HG03354 (cell line): Measurements from ENCODE around the gene ABCF2.
A peak's percentile ranks its signal among the peaks of the same experiment; 100 is the strongest.

Experiments
- ATAC-seq: cut with Tn5 transposase; IDR thresholded peaks from one replicate; pipeline ENCODE4 v1.9.1; 2021; ENCODE audit warnings: mild to moderate bottlenecking; ENCODE audit not compliant: unreplicated experiment, poor library complexity, severe bottlenecking

Gene ABCF2

DNA sequence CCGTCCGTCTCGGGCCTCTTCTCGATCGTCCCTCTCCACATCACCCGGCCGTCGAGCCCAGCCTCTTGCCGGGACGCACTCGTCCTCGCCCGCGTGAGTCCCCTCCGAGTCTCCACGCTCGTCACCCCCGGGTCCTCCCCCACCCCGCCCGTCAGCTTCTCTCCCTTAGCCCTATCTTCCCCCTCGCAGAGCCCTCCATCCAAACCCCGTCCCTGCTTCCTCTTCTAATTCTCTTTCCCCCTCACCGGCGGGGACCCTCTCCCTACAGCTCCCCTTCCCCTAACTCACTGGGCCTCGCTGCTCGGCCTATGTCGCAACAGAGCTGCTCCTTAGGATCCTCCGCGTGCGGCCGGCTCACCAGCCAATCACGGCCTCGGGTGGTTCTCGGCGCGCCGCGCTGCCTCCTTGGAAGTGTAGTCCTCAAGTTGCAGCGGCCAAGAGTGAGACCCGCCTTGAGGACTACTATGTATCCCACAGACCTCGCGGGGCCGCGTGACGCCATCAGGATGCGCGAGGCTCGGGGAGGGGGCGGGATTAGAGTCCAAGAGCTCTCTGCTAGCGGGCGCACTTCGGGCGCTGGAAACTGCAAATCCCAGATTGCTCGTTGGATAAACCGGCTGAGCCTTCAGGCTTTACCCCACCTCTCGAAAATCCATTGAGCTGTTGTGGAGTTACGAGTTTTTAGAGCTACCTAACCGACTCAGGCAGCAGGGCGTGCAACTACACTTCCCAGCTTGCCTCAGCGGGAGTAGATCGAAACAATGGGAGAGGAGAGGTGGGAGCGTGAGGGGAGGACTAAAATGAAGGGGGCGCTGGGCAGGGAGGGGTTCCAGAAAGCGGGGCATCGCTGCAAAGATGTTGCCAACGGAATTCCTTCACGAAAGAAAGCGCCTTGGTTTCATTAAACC is at the start of gene ABCF2:
TSS of gene ABCF2 (minus strand) at position 331 of the 908 bp plus-strand sequence. CDS start 747 bp downstream, outside the sequence.
- peak; percentile 99 for ATAC-seq

DNA sequence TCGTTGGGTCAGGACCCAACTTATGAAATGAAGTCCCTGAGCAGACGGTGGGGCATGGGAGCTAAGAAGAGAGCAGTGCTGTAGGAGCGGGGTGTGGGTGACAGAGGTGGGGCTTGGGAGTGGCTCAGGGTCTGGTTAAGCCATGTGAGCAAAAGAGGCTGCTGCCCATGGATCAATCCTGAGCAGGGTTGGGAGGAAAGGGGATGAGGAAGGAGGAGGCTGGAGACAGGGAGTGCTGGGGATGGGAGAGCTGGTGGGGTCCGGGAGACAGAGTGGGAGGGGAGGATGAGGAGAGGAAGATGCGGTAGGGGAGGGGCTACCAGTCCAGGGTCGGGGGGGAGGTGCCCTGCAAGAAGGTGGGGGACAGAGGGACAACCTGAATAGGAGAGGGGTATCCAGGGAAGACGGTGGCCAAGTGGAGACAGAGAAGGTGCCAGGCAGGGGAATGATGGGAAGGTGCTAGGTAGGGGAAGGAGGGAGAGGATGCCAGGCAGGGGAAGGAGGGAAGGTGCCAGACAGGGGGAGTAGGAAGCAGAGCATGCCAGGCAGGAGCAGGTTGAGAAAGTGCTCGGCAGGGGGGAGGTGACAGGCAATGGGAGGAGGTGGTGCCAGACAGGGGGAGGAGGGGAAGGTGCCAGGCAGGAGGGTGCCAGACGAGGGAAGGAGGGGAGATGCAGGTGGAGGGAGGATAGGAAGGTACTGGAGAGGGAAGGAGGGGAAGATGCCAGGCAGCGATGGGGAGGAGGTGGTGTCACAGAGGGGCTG is 49.0 kb upstream of the ABCF2 start:
- no peak for ATAC-seq

DNA sequence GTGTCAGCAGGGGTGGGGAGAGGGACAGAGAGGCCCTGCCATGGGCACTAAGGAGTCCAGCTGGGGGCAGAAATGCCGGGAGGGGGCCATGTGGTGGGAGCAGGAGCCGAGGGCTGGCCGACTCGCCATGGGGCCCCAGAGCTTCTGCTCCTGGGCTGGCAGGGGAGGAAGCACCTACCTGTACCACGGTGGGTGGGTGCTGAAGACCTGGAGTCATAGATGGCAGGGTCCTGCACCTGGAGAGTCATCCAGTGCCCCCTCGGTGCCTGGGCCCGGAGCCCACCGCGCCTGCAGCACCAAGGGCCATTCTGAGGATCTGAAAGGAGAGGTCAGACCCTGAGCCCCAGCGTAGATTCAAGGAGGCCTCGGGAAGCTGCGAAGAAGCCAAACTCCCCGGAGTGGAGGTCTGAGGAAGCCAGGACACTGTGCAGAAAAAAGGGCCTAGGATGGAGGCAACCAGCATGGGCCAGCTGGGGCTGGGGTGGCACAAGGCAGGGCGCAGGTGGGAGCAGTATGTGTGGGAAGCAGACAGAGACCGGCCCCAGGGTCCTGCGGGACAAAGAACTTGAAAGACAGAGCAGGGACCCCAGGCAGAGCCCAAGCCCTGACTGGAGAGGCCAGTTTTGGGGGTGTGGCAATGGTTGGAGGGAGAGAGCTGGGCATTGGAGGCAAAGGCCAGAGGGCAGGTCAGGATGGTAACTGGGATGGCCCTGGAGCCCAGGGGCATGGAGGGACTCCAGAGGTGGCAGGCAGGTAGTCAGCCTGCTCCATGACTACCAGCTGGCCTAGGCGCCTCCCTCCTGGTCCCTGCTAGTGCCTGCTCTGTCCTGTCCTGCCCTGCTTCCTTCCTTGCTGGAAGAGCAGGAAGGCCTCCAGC is 48.2 kb upstream of the ABCF2 start:
- no peak for ATAC-seq

DNA sequence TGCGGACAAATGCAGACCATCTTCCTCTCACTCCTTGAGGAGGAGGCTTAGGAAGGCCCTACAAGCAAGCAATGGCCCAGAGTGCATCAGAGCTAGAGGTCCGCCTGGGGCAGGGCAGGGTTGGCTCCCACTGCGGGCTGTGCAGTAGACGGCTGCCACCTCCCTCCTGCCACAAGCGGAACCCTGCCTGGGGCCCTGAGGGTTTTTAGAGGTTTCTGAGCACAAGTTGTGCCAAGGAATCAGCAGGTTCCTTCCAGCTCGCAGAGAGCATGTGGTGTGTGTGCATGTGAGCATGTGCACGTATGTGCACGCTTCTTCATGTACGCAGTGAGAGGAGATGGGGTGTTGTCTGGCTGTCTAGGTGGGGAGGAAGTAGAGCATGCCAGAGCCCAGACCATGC is 47.4 kb upstream of the ABCF2 start:
- no peak for ATAC-seq

DNA sequence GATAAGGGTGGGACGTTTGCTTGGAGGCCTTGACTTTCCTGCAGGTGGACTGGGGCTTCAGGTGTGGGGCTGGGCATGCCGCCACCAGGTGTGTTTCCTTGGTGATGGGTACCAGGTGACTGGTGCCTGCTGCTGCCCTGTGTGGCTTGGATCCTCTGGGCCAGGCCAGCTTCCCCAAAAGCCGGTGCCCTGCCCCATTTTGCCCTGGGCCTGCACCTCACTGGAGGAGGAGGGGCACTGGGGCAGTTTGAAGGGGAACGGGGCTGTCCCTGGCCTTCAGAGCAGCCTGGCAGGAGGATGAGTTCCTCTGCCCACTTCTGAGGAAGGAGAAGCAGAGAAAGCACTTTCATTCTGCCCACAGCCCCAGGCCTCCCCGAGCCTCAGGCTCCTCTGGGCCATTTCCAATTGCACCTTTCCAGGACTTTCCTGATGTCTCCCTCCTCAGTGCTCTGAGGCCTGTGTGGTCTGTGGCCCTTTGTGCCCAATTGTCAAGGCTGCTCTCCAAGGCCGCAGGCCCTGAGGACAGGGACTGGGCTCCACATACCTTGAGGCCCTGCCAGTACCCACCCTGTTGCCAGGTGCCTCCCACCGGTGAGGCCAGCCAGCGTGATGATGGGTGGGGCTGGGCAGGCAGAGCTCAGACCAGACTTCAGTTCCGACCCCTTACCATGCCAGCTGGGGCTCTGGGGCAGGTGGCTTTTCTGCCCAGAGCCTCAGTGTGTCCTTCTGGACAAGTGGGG is 46.8 kb upstream of the ABCF2 start:
- ATAC-seq, result no peak

DNA sequence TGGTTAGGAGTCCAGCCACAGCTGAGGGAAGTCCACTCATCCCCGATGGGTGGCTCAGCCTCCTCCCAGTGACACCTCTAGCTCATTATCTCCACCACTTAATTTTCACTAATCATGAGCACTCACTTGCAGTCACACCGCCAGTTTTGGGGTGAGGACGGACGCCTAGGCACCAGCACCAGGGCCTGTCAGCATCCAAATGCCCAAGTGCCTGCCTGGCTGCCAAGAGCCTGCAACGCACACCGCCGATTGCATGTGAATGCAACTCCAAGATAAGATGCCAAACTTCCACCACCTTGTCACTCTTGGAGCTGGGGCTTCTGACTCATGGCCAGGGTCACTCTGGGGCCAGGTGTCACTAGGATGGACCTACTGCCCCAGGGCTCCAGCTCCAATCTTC is 45.9 kb upstream of the ABCF2 start:
- ATAC-seq, result no peak

DNA sequence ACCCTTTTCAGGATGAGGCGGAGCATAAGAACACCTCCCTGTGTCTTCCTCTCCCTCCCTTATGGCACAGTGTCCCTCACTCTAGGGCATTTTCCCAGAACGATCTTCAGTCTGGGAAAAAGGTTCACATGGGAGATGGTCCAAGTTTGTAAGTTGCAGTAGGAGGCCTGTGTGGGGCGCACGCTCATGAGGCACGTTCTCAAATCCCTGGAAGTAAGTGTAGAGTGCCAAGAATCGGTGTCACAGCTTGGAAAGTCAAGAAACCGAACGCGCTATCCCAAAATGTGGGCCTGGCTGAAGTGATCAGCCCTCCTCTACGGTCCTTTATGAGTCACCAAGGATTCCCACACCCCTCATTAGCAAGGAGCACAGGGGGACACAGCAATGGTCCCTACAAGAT is 45.4 kb upstream of the ABCF2 start:
- ATAC-seq, result no peak

DNA sequence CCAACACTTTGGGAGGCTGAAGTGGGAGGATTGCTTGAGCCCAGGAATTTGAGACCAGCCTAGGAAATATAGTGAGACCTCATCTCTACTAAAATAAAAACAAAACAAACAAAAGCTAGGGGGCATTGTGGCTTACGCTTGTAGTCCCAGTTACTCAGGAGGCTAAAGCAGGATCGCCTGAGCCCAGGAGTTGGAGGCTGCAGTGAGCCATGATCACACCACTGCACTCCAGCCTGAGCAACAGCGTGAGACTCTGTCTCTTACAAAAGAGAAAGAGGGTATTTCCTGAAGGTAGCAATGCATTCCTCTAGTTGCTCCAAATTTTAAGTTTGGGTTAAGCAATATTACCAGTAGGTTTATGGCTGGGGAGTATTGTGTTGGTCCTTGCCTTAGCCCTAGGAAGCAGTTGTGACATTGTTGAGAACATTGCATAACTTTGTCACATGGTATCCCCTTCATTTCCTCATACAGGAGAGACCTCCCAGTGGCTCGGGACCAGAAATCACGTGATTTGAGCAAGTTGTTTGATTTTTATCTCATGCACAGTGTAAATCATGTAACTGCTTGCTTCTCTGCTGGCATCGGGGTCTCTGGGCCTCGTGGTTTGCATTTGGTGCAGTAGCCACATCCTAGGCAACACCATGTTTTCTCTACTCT is 44.8 kb upstream of the ABCF2 start:
- ATAC-seq, result no peak

DNA sequence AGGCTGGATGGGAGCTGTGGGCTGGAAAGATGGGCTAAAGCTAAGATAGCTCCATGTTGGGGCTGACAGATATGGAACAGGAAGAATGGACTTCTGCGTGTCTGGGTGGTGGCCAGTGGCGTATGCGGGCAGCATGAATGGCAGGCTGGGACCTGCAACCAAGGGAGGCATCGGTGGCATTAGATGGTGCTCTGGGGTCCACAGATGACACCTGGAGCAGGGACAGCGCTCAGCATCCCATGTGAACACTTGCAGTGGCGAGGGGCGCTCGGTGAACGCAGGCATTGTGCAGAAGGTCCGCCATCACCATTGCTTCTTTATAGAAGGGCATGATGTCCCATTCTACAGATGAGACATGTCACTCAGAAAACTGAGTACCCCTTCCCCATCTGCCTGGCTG is 42.5 kb upstream of the ABCF2 start:
- ATAC-seq, result no peak

DNA sequence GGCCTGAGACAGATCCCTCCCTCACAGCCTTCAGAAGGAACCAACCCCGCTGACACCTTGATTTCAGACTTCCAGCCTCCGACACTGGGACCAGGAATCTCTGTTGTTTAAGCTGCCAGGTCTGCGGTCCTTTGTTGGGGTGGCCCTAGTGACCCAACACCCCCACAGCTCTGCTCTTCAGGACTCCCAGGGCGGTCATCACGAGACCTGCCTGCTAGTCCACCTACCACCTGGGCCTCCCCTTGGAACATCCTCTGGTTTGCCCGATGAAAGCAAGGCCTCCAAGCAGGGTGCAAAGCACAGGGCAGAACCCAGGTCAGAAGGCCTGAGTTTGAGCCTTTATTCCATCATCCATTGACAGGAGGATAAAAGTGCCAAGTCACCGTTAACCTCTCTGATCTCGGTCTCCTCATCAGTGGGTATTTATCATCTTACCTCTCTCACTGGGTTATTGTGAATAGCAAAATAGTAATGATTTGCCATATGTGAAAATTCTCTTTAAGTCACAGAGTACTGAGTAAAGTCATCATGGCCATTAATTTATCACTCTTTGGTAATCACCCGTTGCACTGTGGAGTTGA is 38.4 kb upstream of the ABCF2 start:
- ATAC-seq, result no peak

DNA sequence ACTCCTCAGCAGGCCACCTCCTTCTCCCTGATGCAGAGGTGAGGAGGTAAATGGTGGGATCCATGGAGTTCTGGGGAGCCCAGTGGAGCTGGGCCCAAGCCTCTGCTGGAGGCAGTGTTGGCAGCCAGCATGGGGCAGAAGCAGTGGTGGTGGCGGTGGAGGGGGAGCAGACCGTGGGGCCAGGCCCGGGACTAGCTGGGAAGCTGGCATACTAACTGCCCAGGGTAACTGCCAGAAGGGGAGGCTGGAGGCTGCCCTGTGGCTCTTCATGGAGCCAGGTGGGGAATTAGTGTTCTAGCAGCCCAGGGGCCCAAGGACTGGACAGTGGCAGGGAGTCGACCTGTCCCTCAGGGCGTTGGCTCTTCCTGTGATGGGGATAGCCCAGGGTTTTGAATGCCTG is 37.6 kb upstream of the ABCF2 start:
- ATAC-seq, result no peak

DNA sequence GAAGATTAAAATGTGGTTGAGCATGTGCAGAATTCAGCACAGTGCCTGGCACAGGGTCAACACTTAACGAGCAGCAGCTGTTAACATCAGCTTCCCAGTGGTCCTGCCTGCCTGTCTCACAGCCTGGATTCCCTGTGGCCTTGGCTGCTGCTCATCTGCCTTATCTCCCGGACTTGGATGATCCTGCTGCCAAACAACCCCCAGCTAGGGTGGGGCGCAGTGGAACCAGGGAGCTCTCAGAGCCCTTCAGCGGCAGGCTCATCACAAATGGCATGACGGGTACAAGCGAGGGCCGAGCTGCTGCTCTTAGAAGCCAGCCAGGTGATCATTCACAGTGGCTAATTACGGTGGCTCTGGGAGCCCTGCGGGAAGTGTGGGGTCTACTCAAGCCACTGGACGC is 34.5 kb upstream of the ABCF2 start:
- ATAC-seq, result no peak

DNA sequence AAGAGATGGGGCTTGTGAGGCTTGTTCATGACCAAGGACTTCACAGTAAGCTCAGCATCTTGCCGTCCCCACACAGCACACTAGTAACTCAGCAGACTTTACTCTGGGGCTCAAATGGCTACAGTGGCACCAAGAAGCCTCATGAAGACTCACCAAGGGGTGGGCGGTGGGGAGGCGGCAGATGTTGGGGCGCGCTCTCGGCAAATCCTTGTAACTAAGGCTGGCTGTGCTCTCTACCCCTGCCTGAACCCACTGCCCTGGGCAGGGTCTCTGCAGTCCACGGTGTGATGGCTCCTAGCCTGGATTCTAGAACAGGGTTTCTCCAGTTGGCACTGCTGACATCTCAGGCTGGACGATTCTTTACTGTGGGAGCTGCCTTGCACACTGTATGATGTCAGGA is 33.9 kb upstream of the ABCF2 start:
- ATAC-seq, result no peak

DNA sequence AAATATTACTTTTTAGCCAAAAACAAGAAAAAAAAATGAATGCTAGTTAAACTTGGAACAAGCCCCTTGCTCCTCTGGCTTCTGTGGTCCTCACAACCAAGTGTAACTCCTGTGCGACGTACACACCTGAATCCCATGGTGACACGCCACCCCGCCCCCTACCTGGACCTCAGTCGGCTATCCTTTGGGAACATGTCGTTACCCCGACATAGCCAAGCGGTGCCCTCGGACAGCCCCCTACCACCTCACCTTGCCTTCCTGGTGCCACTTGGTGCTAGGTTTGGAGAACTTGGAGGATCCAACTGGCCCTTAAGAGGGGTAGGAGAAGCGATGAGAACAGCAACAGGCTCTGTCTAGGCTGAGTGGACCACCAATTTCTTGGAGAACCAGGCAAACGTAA is 33.5 kb upstream of the ABCF2 start:
- no peak for ATAC-seq

DNA sequence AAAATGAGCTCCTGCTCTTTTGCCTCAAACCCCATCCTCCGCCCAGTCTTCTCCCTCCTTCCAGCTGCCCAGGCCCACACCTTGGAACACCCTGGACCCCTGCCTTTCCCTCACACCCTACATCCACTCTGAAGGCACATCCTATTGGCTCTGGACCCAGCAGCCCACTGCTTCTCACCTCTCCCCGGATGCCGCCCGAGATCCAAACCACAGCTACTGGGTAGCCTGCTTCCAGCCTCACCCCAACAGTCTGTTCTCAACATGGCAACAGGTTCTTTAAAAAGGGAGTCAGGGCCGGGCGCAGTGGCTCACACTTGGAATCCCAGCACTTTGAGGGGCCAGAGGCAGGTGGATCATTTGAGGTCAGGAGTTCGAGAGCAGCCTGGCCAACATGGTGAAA is 31.0 kb upstream of the ABCF2 start:
- ATAC-seq, result no peak

DNA sequence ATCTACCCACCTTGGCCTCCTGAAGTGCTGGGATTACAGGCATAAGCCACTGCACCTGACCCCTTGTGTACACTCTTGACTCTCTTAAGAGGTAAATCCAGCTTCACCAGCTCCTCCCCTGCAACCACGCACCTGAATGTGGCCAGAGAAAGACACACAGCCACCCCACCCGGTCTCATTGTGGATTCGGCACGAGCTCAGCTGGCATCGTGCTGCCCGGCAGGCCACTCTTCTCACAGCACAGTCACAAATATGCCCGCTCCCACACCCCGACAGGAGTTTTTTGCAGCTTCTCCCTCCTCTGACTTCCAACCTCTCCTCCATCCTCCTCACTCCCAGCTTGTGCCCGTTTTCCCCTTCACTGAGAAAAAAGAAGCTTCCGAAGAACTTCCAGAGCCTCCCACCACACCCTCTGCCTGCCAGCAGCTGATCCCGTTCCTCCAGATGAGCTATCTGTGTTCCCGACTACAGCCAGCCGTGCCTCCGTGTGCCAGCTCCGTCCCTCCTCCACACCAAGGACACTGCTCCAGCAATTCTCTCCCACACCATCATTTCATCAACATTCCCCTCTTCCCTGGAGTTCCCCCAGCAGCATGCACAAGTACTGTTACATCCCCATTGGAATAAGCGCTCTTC is 29.5 kb upstream of the ABCF2 start:
- ATAC-seq, result no peak

DNA sequence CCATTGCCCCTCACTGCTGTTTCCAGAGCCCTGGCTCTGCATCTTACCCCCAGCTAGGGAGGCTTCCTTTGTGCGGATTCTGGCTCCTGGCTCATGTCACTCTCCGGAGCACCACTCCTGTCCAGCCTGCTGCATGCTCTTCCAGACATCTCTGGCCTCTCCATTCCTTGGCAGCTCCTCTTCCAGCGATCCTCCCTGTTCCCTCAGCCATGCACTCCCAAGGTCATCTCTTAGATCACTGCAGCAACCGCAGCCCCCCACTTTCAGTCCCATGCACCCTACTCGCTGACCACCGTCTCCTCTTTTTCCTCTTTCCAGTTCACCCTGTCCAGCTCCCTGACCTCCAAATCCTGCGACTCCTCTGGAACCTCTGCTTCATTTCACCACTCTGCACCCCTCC is 28.4 kb upstream of the ABCF2 start:
- ATAC-seq, result no peak

DNA sequence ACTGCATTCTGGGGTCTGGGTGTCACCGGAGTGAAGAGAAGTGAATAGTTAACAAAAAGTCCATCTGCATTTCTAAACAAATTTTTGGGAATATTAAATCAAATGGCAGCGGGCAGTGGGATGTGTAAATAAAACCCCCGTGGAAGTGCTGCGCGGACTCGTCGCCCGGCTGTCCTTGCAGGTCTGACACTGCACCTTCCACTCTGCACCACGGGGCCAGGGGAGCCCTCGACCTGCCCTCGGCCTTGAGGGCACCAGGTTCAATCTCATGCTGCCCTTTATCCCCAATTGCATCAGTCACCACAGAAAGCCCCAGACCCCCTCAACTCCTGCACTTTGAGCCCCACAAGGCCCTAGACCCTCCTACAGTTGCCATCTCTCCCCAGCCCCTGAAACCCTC is 27.8 kb upstream of the ABCF2 start:
- ATAC-seq, result no peak
